Loucy (cell line): ENCODE results near the gene RILPL2.

Experiments used
- H2AFZ ChIP-seq: fragments of 200-600 bp; sonication (generic); 2 replicates; pipeline ENCODE4 v1.6.0; 2016; ENCODE audit warnings: antibody characterized with exemption, mild to moderate bottlenecking, low read length, moderate library complexity
- H3F3A ChIP-seq: fragments of 200-600 bp; 2 replicates; pipeline ENCODE4 v1.6.0; 2016; ENCODE audit warnings: antibody characterized with exemption, low read depth, mild to moderate bottlenecking
- H3K27me3 ChIP-seq: fragments of 200-600 bp; sonication (generic); 2 replicates; pipeline ENCODE4 v1.6.1; 2014; ENCODE audit warnings: low read length, mild to moderate bottlenecking; ENCODE audit not compliant: insufficient read depth, poor library complexity, severe bottlenecking
- H3K36me3 ChIP-seq: fragments of 200-600 bp; sonication (generic); 2 replicates; pipeline ENCODE4 v1.6.1; 2016; ENCODE audit warnings: low read length; ENCODE audit not compliant: insufficient read depth
- H3K4me1 ChIP-seq: fragments of 200-600 bp; sonication (generic); 2 replicates; pipeline ENCODE4 v1.5.1; 2014; ENCODE audit warnings: low read length, mild to moderate bottlenecking; ENCODE audit not compliant: insufficient read depth, poor library complexity, severe bottlenecking
- H3K4me2 ChIP-seq: fragments of 200-600 bp; sonication (generic); 2 replicates; pipeline ENCODE4 v1.6.0; 2014; ENCODE audit warnings: antibody characterized with exemption, low read length, low read depth, mild to moderate bottlenecking; ENCODE audit not compliant: poor library complexity, severe bottlenecking
- H3K4me3 ChIP-seq: fragments of 200-600 bp; sonication (generic); 2 replicates; pipeline ENCODE4 v1.5.1; 2014; ENCODE audit warnings: low read length, mild to moderate bottlenecking, mixed read lengths; ENCODE audit not compliant: poor library complexity, severe bottlenecking
- H3K79me2 ChIP-seq: fragments of 200-600 bp; sonication (generic); 2 replicates; pipeline ENCODE4 v1.6.1; 2014; ENCODE audit warnings: low read length; ENCODE audit not compliant: insufficient read depth
- H3K9ac ChIP-seq: fragments of 200-600 bp; sonication (generic); 2 replicates; pipeline ENCODE4 v1.6.0; 2014; ENCODE audit warnings: mild to moderate bottlenecking, low read depth, low read length, moderate library complexity; ENCODE audit not compliant: poor library complexity, severe bottlenecking
- H3K9me2 ChIP-seq: fragments of 200-600 bp; sonication (generic); replicated peaks from 2 replicates; pipeline ENCODE4 v1.6.1; 2016; ENCODE audit warnings: low read depth, low read length, mixed read lengths
- H3K9me3 ChIP-seq: fragments of 200-600 bp; sonication (generic); 2 replicates; pipeline ENCODE4 v1.6.1; 2014; ENCODE audit warnings: mild to moderate bottlenecking, antibody characterized with exemption, low read length, low read depth; ENCODE audit not compliant: insufficient read depth
- H4K20me1 ChIP-seq: fragments of 200-600 bp; sonication (generic); 2 replicates; pipeline ENCODE4 v1.6.0; 2014; ENCODE audit warnings: antibody characterized with exemption, low read length, mild to moderate bottlenecking; ENCODE audit not compliant: insufficient read depth, poor library complexity, severe bottlenecking
- EZH2phosphoT487 ChIP-seq: fragments of 200-600 bp; IDR thresholded peaks from 2 replicates; pipeline ENCODE4 v1.6.1; 2018; ENCODE audit warnings: antibody characterized with exemption, mild to moderate bottlenecking, moderate library complexity, borderline replicate concordance
- TF ChIP-seq, protein P1 (sequence below): fragments of 200-600 bp; sonication (generic); conservative IDR thresholded peaks from 2 replicates; pipeline ENCODE4 v1.5.1; 2014; ENCODE audit warnings: mild to moderate bottlenecking, antibody characterized with exemption, low read length

The RILPL2 gene, protein sequence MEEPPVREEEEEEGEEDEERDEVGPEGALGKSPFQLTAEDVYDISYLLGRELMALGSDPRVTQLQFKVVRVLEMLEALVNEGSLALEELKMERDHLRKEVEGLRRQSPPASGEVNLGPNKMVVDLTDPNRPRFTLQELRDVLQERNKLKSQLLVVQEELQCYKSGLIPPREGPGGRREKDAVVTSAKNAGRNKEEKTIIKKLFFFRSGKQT

DNA sequence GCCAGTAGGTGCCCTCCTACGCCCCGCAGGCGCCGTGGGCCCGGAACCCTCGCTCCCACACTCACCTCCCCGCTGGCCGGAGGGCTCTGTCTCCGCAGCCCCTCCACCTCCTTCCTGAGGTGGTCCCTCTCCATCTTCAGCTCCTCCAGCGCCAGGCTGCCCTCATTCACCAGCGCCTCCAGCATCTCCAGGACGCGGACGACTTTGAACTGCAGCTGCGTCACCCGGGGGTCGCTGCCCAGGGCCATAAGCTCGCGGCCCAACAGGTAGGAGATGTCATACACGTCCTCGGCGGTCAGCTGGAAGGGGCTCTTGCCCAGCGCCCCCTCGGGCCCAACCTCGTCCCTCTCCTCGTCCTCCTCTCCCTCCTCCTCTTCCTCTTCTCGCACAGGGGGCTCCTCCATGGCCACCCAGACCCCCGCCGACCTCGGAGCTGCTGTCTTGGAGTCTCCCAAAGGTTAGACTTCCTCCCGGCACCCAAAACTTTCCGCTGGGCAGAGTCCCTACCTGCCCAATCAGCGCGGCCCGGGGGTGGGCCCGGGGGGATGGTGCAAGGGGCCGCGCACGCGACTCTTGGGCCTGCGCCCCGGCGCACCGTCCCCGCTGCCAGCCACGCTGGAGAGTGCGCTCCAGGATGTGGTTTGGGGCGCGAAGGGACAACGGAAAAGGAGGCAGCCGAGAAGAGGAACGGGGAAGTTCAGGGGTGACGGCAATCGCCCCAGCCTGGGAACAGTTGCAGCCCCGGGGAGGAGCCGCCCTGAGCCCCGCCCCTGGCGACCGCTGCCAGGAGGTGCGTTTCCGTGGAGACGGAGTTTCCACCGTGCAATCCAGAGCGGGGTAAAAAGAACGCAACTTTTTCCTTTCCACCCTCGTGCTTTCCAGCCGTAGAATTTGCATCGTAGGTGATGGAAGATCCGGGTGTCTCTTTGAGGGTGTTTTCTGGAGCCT lies at the start of gene RILPL2:
Gene RILPL2, minus strand, starts transcription at position 668 of the 948 bp plus-strand sequence. Its CDS starts 264 bp downstream, at position 404.
- H2AFZ ChIP-seq, result peak within 1 kb of the TSS; percentile 86
- H3K4me3 ChIP-seq, result peak within 1 kb of the TSS; percentile 80
- no peaks in the 10 kb centered on the region for H4K20me1 ChIP-seq
- peaks cover 40% of the 10 kb centered on the region for H3K79me2 ChIP-seq
- no peaks in the 10 kb centered on the region for H3K9me3 ChIP-seq
- TF ChIP-seq EZH2phosphoT487, result no peak
- TF ChIP-seq, protein P1, sequence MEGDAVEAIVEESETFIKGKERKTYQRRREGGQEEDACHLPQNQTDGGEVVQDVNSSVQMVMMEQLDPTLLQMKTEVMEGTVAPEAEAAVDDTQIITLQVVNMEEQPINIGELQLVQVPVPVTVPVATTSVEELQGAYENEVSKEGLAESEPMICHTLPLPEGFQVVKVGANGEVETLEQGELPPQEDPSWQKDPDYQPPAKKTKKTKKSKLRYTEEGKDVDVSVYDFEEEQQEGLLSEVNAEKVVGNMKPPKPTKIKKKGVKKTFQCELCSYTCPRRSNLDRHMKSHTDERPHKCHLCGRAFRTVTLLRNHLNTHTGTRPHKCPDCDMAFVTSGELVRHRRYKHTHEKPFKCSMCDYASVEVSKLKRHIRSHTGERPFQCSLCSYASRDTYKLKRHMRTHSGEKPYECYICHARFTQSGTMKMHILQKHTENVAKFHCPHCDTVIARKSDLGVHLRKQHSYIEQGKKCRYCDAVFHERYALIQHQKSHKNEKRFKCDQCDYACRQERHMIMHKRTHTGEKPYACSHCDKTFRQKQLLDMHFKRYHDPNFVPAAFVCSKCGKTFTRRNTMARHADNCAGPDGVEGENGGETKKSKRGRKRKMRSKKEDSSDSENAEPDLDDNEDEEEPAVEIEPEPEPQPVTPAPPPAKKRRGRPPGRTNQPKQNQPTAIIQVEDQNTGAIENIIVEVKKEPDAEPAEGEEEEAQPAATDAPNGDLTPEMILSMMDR, result peak; percentile 19; the same call in 1 of the 2 replicates
- peak within 1 kb of the TSS; percentile 73 for H3K9ac ChIP-seq
- H3K4me1 ChIP-seq, result peaks cover 31% of the 10 kb centered on the region
- H3K9me2 ChIP-seq, result no peaks in the 10 kb centered on the region
- H3K36me3 ChIP-seq, result no peaks in the 10 kb centered on the region
- peak within 1 kb of the TSS; percentile 71 for H3K4me2 ChIP-seq
- no peaks in the 10 kb centered on the region for H3F3A ChIP-seq
- no peaks in the 10 kb centered on the region for H3K27me3 ChIP-seq

DNA sequence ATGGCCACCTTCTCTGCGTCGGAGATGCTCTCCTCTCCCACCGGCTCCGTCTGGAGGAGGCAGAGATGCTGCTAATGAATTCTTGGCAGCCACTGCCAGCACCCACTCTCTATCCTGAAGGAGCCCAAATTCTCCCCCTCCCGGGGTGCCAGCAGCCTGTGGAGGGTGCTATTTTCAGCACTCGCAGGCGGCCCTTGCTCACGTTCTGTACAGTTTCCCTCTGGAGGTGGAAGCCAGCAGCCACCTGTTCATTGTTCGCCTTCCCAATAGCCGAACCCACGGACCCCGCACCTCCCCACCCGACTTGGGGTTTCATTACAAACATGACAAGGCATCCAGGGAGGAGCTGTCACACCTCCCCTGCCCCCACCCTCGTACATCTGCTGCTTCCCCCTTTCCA lies 49.3 kb upstream of the RILPL2 start:
- H3K79me2 ChIP-seq, result no peaks in the 10 kb centered on the region
- H4K20me1 ChIP-seq, result no peaks in the 10 kb centered on the region
- H3K9me2 ChIP-seq, result no peaks in the 10 kb centered on the region
- no peaks in the 10 kb centered on the region for H3K27me3 ChIP-seq
- no peak overlapping the region for H3K4me2 ChIP-seq
- H3K4me1 ChIP-seq, result peaks cover 20% of the 10 kb centered on the region
- no peaks in the 10 kb centered on the region for H3F3A ChIP-seq
- H2AFZ ChIP-seq, result no peak overlapping the region
- no peak overlapping the region for H3K9ac ChIP-seq
- H3K4me3 ChIP-seq, result no peak overlapping the region
- TF ChIP-seq, protein P1, result no peak
- TF ChIP-seq EZH2phosphoT487, result no peak
- H3K9me3 ChIP-seq, result no peaks in the 10 kb centered on the region
- H3K36me3 ChIP-seq, result no peaks in the 10 kb centered on the region

DNA sequence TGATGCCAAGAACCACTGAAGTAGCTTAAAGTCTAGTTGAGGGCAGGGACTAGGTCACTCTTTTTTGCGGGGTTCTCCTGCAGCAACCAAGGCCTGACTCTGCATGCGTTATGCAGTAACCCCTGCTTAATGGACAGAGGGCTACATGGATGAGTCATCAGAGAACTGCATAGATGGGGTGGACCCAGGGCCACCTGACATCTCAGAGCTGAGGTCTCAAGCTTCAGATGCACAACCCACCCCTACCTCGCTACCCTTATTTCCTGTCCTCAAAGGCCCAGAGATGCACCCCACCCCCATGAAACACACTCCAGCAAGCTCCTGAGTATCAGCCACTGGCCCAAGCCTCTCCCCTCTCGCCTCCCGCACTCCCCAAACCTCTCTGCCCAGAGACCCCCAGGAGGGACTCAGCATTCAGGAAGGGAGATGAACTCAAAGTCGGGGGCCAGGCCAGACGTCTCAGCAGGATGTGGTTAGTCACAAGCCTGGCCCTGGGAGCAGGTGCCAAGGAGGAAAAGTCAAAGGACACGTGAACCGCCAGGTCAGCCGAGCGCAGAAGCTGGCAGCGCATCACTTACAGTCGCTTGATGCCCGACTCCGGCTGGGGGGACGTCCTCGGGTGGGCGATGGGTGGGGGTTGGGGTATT lies 47.2 kb upstream of the RILPL2 start:
- no peaks in the 10 kb centered on the region for H3K27me3 ChIP-seq
- peak overlapping the region; percentile 69 for H3K4me2 ChIP-seq
- TF ChIP-seq, protein P1, result no peak
- TF ChIP-seq EZH2phosphoT487, result no peak
- H4K20me1 ChIP-seq, result no peaks in the 10 kb centered on the region
- H3K36me3 ChIP-seq, result no peaks in the 10 kb centered on the region
- H3K9ac ChIP-seq, result no peak overlapping the region
- peak overlapping the region; percentile 35 for H3K4me3 ChIP-seq
- H2AFZ ChIP-seq, result peak overlapping the region; percentile 52; the same call in 1 of the 2 replicates
- no peaks in the 10 kb centered on the region for H3K9me3 ChIP-seq
- H3K79me2 ChIP-seq, result no peaks in the 10 kb centered on the region
- no peaks in the 10 kb centered on the region for H3F3A ChIP-seq
- H3K4me1 ChIP-seq, result peaks cover 20% of the 10 kb centered on the region
- H3K9me2 ChIP-seq, result no peaks in the 10 kb centered on the region
